ENCODE data around the gene TRIM56. TPM values are rescaled to one million over a fixed set of nuclear protein-coding genes. Genes with fewer than 3 reads are reported as not detected.
A peak's percentile ranks its signal among the peaks of the same experiment; 100 is the strongest.
"Not testable (repeated sequence)": the region's sequence is repeated elsewhere in the genome, so short reads cannot be mapped to it uniquely, and the experiment has no call there.

Gene TRIM56
- 5.8 TPM for polyA plus RNA-seq (2013, experiment 1 of 2)
- polyA plus RNA-seq (2013, experiment 2 of 2): 5.0 TPM

- H3K4me1 ChIP-seq (ENCODE audit: insufficient read depth, low read length): peaks cover 7% of the 10 kb centered on the region
- peak within 1 kb of the TSS; percentile 68 for H3K9ac ChIP-seq (ENCODE audit: low read depth, low read length)
- H3K36me3 ChIP-seq (ENCODE audit: insufficient read depth, low read length): peaks cover 12% of the 10 kb centered on the region
- H3K9me3 ChIP-seq (ENCODE audit: insufficient read depth, low read depth, low read length): no peaks in the 10 kb centered on the region
- H3K27ac ChIP-seq (ENCODE audit: low read depth, low read length): peak within 1 kb of the TSS; percentile 79
- no peaks in the 10 kb centered on the region for H3K27me3 ChIP-seq (ENCODE audit: insufficient read depth, low read length)
- WGBS: 3% methylated on average over 26 of the region's 26 CpGs
- peak within 1 kb of the TSS; percentile 68 for H3K4me3 ChIP-seq (ENCODE audit: low read length)
Observed at GRCh38 chr7:101085162-101085964, at the start of gene TRIM56. TRIM56 (plus strand) TSS chr7:101085481; CDS start chr7:101087313, 1,832 bp downstream.

- Histone ChIP-seq H3K9ac (ENCODE audit: low read depth, low read length) (no peak overlapping the region), H3K36me3 (ENCODE audit: insufficient read depth, low read length) (no peaks in the 10 kb centered on the region), H3K27ac (ENCODE audit: low read depth, low read length) (no peak overlapping the region), H3K4me1 (ENCODE audit: insufficient read depth, low read length) (no peaks in the 10 kb centered on the region), H3K9me3 (ENCODE audit: insufficient read depth, low read depth, low read length) (no peaks in the 10 kb centered on the region), H3K27me3 (ENCODE audit: insufficient read depth, low read length) (peaks cover 9% of the 10 kb centered on the region; the same call in 1 of the 2 replicates), H3K4me3 (ENCODE audit: low read length) (no peak overlapping the region)
- 78% methylated on average over 4 of the region's 4 CpGs for WGBS
Observed at GRCh38 chr7:101035941-101036340, 49.3 kb upstream of the TRIM56 start.

- not testable (repeated sequence) for H3K9ac ChIP-seq (ENCODE audit: low read depth, low read length); H3K4me1 ChIP-seq (ENCODE audit: insufficient read depth, low read length); H3K4me3 ChIP-seq (ENCODE audit: low read length); H3K27ac ChIP-seq (ENCODE audit: low read depth, low read length); H3K36me3 ChIP-seq (ENCODE audit: insufficient read depth, low read length); H3K27me3 ChIP-seq (ENCODE audit: insufficient read depth, low read length); H3K9me3 ChIP-seq (ENCODE audit: insufficient read depth, low read depth, low read length)
- WGBS: 84% methylated on average over 6 of the region's 6 CpGs
Observed at GRCh38 chr7:101041283-101041682, 44.0 kb upstream of the TRIM56 start.

GRCh38 chr7:101058355-101058754 is 26.9 kb upstream of the TRIM56 start:
- H3K27me3 ChIP-seq (ENCODE audit: insufficient read depth, low read length): peaks cover 27% of the 10 kb centered on the region
- no peak overlapping the region for H3K9ac ChIP-seq (ENCODE audit: low read depth, low read length)
- no peaks in the 10 kb centered on the region for H3K36me3 ChIP-seq (ENCODE audit: insufficient read depth, low read length)
- H3K27ac ChIP-seq (ENCODE audit: low read depth, low read length): no peak overlapping the region
- no peaks in the 10 kb centered on the region for H3K4me1 ChIP-seq (ENCODE audit: insufficient read depth, low read length)
- H3K4me3 ChIP-seq (ENCODE audit: low read length): no peak overlapping the region
- no peaks in the 10 kb centered on the region for H3K9me3 ChIP-seq (ENCODE audit: insufficient read depth, low read depth, low read length)
- WGBS: 22% methylated on average over 9 of the region's 9 CpGs

- Histone ChIP-seq H3K36me3 (ENCODE audit: insufficient read depth, low read length) (no peaks in the 10 kb centered on the region), H3K27me3 (ENCODE audit: insufficient read depth, low read length) (peaks cover 27% of the 10 kb centered on the region), H3K4me3 (ENCODE audit: low read length) (no peak overlapping the region), H3K9ac (ENCODE audit: low read depth, low read length) (no peak overlapping the region), H3K4me1 (ENCODE audit: insufficient read depth, low read length) (no peaks in the 10 kb centered on the region), H3K27ac (ENCODE audit: low read depth, low read length) (no peak overlapping the region), H3K9me3 (ENCODE audit: insufficient read depth, low read depth, low read length) (no peaks in the 10 kb centered on the region)
- WGBS: 35% methylated on average over 8 of the region's 9 CpGs
Observed at GRCh38 chr7:101059620-101059942, 25.7 kb upstream of the TRIM56 start.

GRCh38 chr7:101060992-101061391 is 24.3 kb upstream of the TRIM56 start:
- peaks cover 18% of the 10 kb centered on the region for H3K27me3 ChIP-seq (ENCODE audit: insufficient read depth, low read length)

GRCh38 chr7:101064176-101064550 is 21.1 kb upstream of the TRIM56 start:
- not testable (repeated sequence) for H3K36me3 ChIP-seq (ENCODE audit: insufficient read depth, low read length); H3K4me1 ChIP-seq (ENCODE audit: insufficient read depth, low read length); H3K9me3 ChIP-seq (ENCODE audit: insufficient read depth, low read depth, low read length); H3K4me3 ChIP-seq (ENCODE audit: low read length); H3K9ac ChIP-seq (ENCODE audit: low read depth, low read length); H3K27me3 ChIP-seq (ENCODE audit: insufficient read depth, low read length); H3K27ac ChIP-seq (ENCODE audit: low read depth, low read length)
- 91% methylated on average over 9 of the region's 9 CpGs for WGBS

More at GRCh38 chr7:101060992-101061391, 24.3 kb upstream of the TRIM56 start:
- Histone ChIP-seq H3K9ac (ENCODE audit: low read depth, low read length) (no peak overlapping the region), H3K4me3 (ENCODE audit: low read length) (no peak overlapping the region), H3K9me3 (ENCODE audit: insufficient read depth, low read depth, low read length) (no peaks in the 10 kb centered on the region), H3K4me1 (ENCODE audit: insufficient read depth, low read length) (no peaks in the 10 kb centered on the region), H3K27ac (ENCODE audit: low read depth, low read length) (no peak overlapping the region), H3K36me3 (ENCODE audit: insufficient read depth, low read length) (no peaks in the 10 kb centered on the region)
- 91% methylated on average over 4 of the region's 5 CpGs for WGBS

- not testable (repeated sequence) for H3K4me3 ChIP-seq (ENCODE audit: low read length); H3K4me1 ChIP-seq (ENCODE audit: insufficient read depth, low read length); H3K9me3 ChIP-seq (ENCODE audit: insufficient read depth, low read depth, low read length); H3K9ac ChIP-seq (ENCODE audit: low read depth, low read length); H3K27ac ChIP-seq (ENCODE audit: low read depth, low read length); H3K27me3 ChIP-seq (ENCODE audit: insufficient read depth, low read length); H3K36me3 ChIP-seq (ENCODE audit: insufficient read depth, low read length)
- WGBS: 86% methylated on average over 3 of the region's 3 CpGs
Observed at GRCh38 chr7:101065162-101065561, 20.1 kb upstream of the TRIM56 start.

GRCh38 chr7:101066141-101066832 is 19.0 kb upstream of the TRIM56 start:
- no peaks in the 10 kb centered on the region for H3K36me3 ChIP-seq (ENCODE audit: insufficient read depth, low read length)
- H3K4me3 ChIP-seq (ENCODE audit: low read length): no peak overlapping the region
- WGBS: 51% methylated on average over 15 of the region's 15 CpGs
- H3K9ac ChIP-seq (ENCODE audit: low read depth, low read length): no peak overlapping the region
- H3K4me1 ChIP-seq (ENCODE audit: insufficient read depth, low read length): peaks cover 9% of the 10 kb centered on the region; the same call in 1 of the 2 replicates
- no peaks in the 10 kb centered on the region for H3K27me3 ChIP-seq (ENCODE audit: insufficient read depth, low read length)
- H3K27ac ChIP-seq (ENCODE audit: low read depth, low read length): no peak overlapping the region; the same call in 1 of the 2 replicates
- no peaks in the 10 kb centered on the region for H3K9me3 ChIP-seq (ENCODE audit: insufficient read depth, low read depth, low read length)

- WGBS: 37% methylated on average over 7 of the region's 7 CpGs
- no peaks in the 10 kb centered on the region for H3K27me3 ChIP-seq (ENCODE audit: insufficient read depth, low read length)
- H3K9me3 ChIP-seq (ENCODE audit: insufficient read depth, low read depth, low read length): no peaks in the 10 kb centered on the region
- H3K4me3 ChIP-seq (ENCODE audit: low read length): no peak overlapping the region
- H3K36me3 ChIP-seq (ENCODE audit: insufficient read depth, low read length): no peaks in the 10 kb centered on the region
- H3K4me1 ChIP-seq (ENCODE audit: insufficient read depth, low read length): peaks cover 9% of the 10 kb centered on the region; the same call in 1 of the 2 replicates
- H3K9ac ChIP-seq (ENCODE audit: low read depth, low read length): no peak overlapping the region
- H3K27ac ChIP-seq (ENCODE audit: low read depth, low read length): no peak overlapping the region; the same call in 1 of the 2 replicates
Observed at GRCh38 chr7:101066833-101067177, 18.5 kb upstream of the TRIM56 start.

GRCh38 chr7:101068401-101068800 is 16.9 kb upstream of the TRIM56 start:
- H3K9me3 ChIP-seq (ENCODE audit: insufficient read depth, low read depth, low read length): no peaks in the 10 kb centered on the region
- no peaks in the 10 kb centered on the region for H3K36me3 ChIP-seq (ENCODE audit: insufficient read depth, low read length)
- no peaks in the 10 kb centered on the region for H3K27me3 ChIP-seq (ENCODE audit: insufficient read depth, low read length)

More at GRCh38 chr7:101068401-101068800, 16.9 kb upstream of the TRIM56 start:
- no peak overlapping the region for H3K27ac ChIP-seq (ENCODE audit: low read depth, low read length)
- no peak overlapping the region for H3K9ac ChIP-seq (ENCODE audit: low read depth, low read length)
- WGBS: 92% methylated on average over 10 of the region's 10 CpGs
- H3K4me1 ChIP-seq (ENCODE audit: insufficient read depth, low read length): peaks cover 9% of the 10 kb centered on the region; the same call in 1 of the 2 replicates
- H3K4me3 ChIP-seq (ENCODE audit: low read length): no peak overlapping the region
